B cell (primary cell): ENCODE results near the gene ANKFN1. TPM values are rescaled to one million over a fixed set of nuclear protein-coding genes. Genes with fewer than 3 reads are reported as not detected.

Source experiments
- ATAC-seq: fragments of 200-7000 bp; cut with Tn5 transposase; one replicate; pipeline ENCODE4 v1.10.0; 2021; ENCODE audit warnings: low read depth, mild to moderate bottlenecking, moderate number of reproducible peaks, moderate library complexity
- CTCF ChIA-PET: fragments of 350-600 bp; sonication (Branson Sonifier 250); formaldehyde crosslinking; loops from one replicate; lab custom pipeline; 2021; ENCODE audit warnings: antibody characterized with exemption, inconsistent platforms; lab: Charles Lee
- POLR2A ChIA-PET: fragments of 350-600 bp; sonication (Branson Sonifier 250); formaldehyde crosslinking; loops from one replicate; lab custom pipeline; 2021; ENCODE audit warnings: antibody characterized with exemption; lab: Charles Lee
- DNase-seq: peaks from one replicate; pipeline ENCODE4 v3.0.0; 2013
- H2AFZ ChIP-seq: 2 replicates; pipeline ENCODE4 v1.6.1; 2012; ENCODE audit warnings: mild to moderate bottlenecking, low read depth, low read length; ENCODE audit not compliant: insufficient read depth, poor library complexity, severe bottlenecking
- H3K27ac ChIP-seq, 2 donors: 1 replicate in 1 of 2; 2 replicates in 1 of 2; pipeline ENCODE4 v1.5.1; 2012 to 2013; ENCODE audit warnings: low read length in 2 of 2, mild to moderate bottlenecking in 2 of 2, moderate library complexity in 1 of 2
- H3K27me3 ChIP-seq, 4 experiments: fragments of 200-600 bp in 1 of 4; sonication (generic) in 1 of 4; replicated peaks in 1 of 4; 1 replicate in 2 of 4; 2 replicates in 2 of 4; pipeline versions ENCODE4 v1.6.1 to v1.7.0; 2013 to 2016; ENCODE audit warnings: low read length in 3 of 4, mild to moderate bottlenecking in 2 of 4, mixed read lengths in 1 of 4, moderate library complexity in 1 of 4; ENCODE audit not compliant: insufficient read depth in 4 of 4, control insufficient read depth in 3 of 4; ENCODE audit errors: control extremely low read depth in 1 of 4
- H3K36me3 ChIP-seq, 2 experiments: replicated peaks in 1 of 2; 1 replicate in 1 of 2; 2 replicates in 1 of 2; pipeline versions ENCODE4 v1.6.1 to v1.7.1; 2013; ENCODE audit warnings: low read length in 1 of 2; ENCODE audit not compliant: insufficient read depth in 2 of 2, control insufficient read depth in 1 of 2; ENCODE audit errors: control extremely low read depth in 1 of 2, extremely low read depth in 1 of 2
- H3K4me1 ChIP-seq, 2 donors: fragments of 200-600 bp in 1 of 2; sonication (generic) in 1 of 2; 1 replicate in 1 of 2; 2 replicates in 1 of 2; pipeline versions ENCODE4 v1.5.1 to v1.6.1; 2013 to 2017; ENCODE audit warnings: low read length in 2 of 2; ENCODE audit not compliant: control insufficient read depth in 2 of 2, insufficient read depth in 2 of 2
- H3K4me2 ChIP-seq: replicated peaks from 2 replicates; pipeline ENCODE3; 2012; ENCODE audit warnings: mild to moderate bottlenecking, low read depth, low read length; ENCODE audit not compliant: poor library complexity, severe bottlenecking
- H3K4me3 ChIP-seq, 5 experiments: fragments of 200-600 bp in 1 of 5; sonication (generic) in 1 of 5; 1 replicate in 3 of 5; 2 replicates in 2 of 5; pipeline versions ENCODE4 v1.5.1 to v1.7.0; 2011 to 2016; ENCODE audit warnings: low read length in 4 of 5, mild to moderate bottlenecking in 4 of 5, low read depth in 2 of 5, control low read depth in 1 of 5, moderate library complexity in 1 of 5; ENCODE audit not compliant: insufficient read depth in 1 of 5; ENCODE audit errors: control extremely low read depth in 1 of 5, extremely low read depth in 1 of 5
- H3K79me2 ChIP-seq: fragments of 200-600 bp; sonication (generic); one replicate; pipeline ENCODE4 v1.6.0; 2016; ENCODE audit warnings: low read length; ENCODE audit not compliant: control insufficient read depth, insufficient read depth
- H3K9ac ChIP-seq: fragments of 200-600 bp; sonication (generic); 2 replicates; pipeline ENCODE4 v1.6.1; 2017; ENCODE audit warnings: mild to moderate bottlenecking, low read length, moderate library complexity
- H3K9me3 ChIP-seq, 3 donors: one replicate each; pipeline versions ENCODE4 v1.6.1 to v1.7.1; 2013; ENCODE audit warnings: low read length in 2 of 3; ENCODE audit not compliant: control insufficient read depth in 2 of 3, insufficient read depth in 1 of 3; ENCODE audit errors: control extremely low read depth in 1 of 3
- H4K20me1 ChIP-seq: 2 replicates; pipeline ENCODE4 v1.6.0; 2012; ENCODE audit warnings: mild to moderate bottlenecking, low read length; ENCODE audit not compliant: insufficient read depth, control insufficient read depth, poor library complexity, severe bottlenecking
- H3K27ac Mint-ChIP-seq: one replicate; pipeline ENCODE4 v1.8.0; 2021; ENCODE audit warnings: mixed read lengths
- H3K27me3 Mint-ChIP-seq: one replicate; pipeline ENCODE4 v1.8.0; 2021; ENCODE audit warnings: mixed read lengths
- H3K4me1 Mint-ChIP-seq: one replicate; pipeline ENCODE4 v1.8.0; 2021; ENCODE audit warnings: mixed read lengths
- H3K4me3 Mint-ChIP-seq: one replicate; pipeline ENCODE4 v1.8.0; 2021; ENCODE audit warnings: mixed read lengths
- H3K9me3 Mint-ChIP-seq: one replicate; pipeline ENCODE4 v1.8.0; 2022; ENCODE audit warnings: mixed read lengths; ENCODE audit not compliant: insufficient read depth
- CTCF ChIP-seq: fragments of 200-600 bp; IDR thresholded peaks from one replicate; pipeline ENCODE4 v1.8.0; 2022; ENCODE audit warnings: antibody characterized with exemption, mild to moderate bottlenecking
- EZH2 ChIP-seq: IDR thresholded peaks from 2 replicates; pipeline ENCODE4 v1.6.1; 2012; ENCODE audit warnings: borderline replicate concordance, low read depth, mild to moderate bottlenecking, moderate library complexity, low read length; ENCODE audit not compliant: insufficient read depth, poor library complexity, severe bottlenecking
- WGBS: methylation state at CpG from one replicate; pipeline ENCODE4 v1.1.5; 2013; ENCODE audit warnings: missing lambda C conversion rate; ENCODE audit not compliant: insufficient coverage; 5-methylcytosine and 5-hydroxymethylcytosine counted together
- intact Hi-C: fragments of 100-400 bp; cut with micrococcal nuclease; formaldehyde crosslinking; loops from one replicate; pipeline ENCODE4 v1.10.0; 2022
- polyA plus RNA-seq: library from polyadenylated mRNA; depleted of rRNA; stranded (reverse); fragments of >200 nt; gene quantifications from 2 replicates; pipeline ENCODE4 v1.2.3, GENCODE V29; 2012
- total RNA-seq, 2 donors: library from RNA; stranded (reverse); fragments of 120-200 nt in 1 of 2; gene quantifications; 1 replicate in 1 of 2; 2 replicates in 1 of 2; pipeline versions ENCODE4 v1.2.3 to v1.2.4, GENCODE V29; 2013 to 2022

The ANKFN1 gene
- total and polyA plus RNA-seq, 2 donors (not counting 1 experiment from before 2014, with no cell fraction given) = not detected

DNA sequence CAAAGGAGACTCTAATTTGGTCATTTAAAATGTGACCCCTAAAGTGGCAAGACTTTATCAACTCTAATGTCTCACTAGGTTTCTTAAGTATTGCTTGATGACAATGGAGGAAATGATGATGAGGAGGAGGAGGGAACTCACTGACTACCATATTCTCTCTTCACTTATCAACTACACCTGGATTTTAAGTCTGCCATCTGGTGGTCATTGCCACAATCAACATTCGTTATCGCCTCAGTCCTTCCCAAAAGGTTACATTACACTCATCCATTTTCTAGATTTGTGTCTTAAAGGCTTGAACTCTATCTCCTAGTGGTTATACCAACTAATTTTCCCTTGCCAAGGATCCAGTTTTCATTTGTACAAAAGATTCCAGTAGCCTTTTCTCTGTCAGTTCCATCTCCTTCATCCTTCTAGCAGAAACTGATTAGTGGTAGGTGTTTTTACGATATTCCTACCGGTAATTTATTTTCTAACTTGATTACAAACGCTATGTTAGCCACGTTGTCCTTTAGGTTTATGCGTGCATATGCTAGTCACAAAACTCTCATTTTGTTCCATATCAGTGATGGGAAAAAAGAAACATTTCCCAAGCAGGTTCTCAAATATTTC, 325.7 kb downstream of the ANKFN1 start:
- H3K4me3 ChIP-seq = no peak overlapping the region

More for the DNA sequence above, 325.7 kb downstream of the ANKFN1 start:
- H3K9ac ChIP-seq = no peak overlapping the region
- Mint-ChIP-seq H3K4me1 (peaks cover 2% of the 10 kb centered on the region), H3K9me3 (no peaks in the 10 kb centered on the region), H3K4me3 (no peak overlapping the region), H3K27ac (no peak overlapping the region), H3K27me3 (peaks cover 20% of the 10 kb centered on the region)
- TF ChIP-seq EZH2 (no peak), CTCF (no peak)
- no peaks in the 10 kb centered on the region for H3K4me1 ChIP-seq
- H3K9me3 ChIP-seq = no peaks in the 10 kb centered on the region
- ATAC-seq = no peak
- H3K27ac ChIP-seq = no peak overlapping the region
- CTCF ChIA-PET = no interaction called here
- H3K79me2 ChIP-seq = no peaks in the 10 kb centered on the region
- peak; percentile 5 for DNase-seq
- POLR2A ChIA-PET = no interaction called here
- H2AFZ ChIP-seq = no peak overlapping the region
- H3K36me3 ChIP-seq = no peaks in the 10 kb centered on the region
- H3K27me3 ChIP-seq = no peaks in the 10 kb centered on the region
- no peaks in the 10 kb centered on the region for H4K20me1 ChIP-seq
- H3K4me2 ChIP-seq = no peak overlapping the region
- intact Hi-C loops = no loop called here
- 29% methylated on average over 2 of the region's 7 CpGs for WGBS
